OCI-LY7 (cell line): ENCODE data around the gene CUL4A. TPM values are rescaled to one million over a fixed set of nuclear protein-coding genes. Genes with fewer than 3 reads are reported as not detected.
"Not testable (repeated sequence)": the region's sequence is repeated elsewhere in the genome, so short reads cannot be mapped to it uniquely, and the experiment has no call there.

Source experiments
- BruUV-seq: library from RNA; stranded (reverse); fragments of 400-500 nt; replicated peaks from 2 replicates; lab custom pipeline; 2021; lab: Mats Ljungman, UMichigan
- CTCF ChIA-PET: fragments of 300-600 bp; sonication (Branson Sonifier 250); formaldehyde crosslinking; loops from one replicate; lab custom pipeline; 2022; ENCODE audit warnings: antibody characterized with exemption; ENCODE audit not compliant: unreplicated experiment; lab: Charles Lee
- POLR2A ChIA-PET: fragments of 300-600 bp; sonication (Branson Sonifier 250); formaldehyde crosslinking; loops from one replicate; lab custom pipeline; 2022; ENCODE audit warnings: antibody characterized with exemption; lab: Charles Lee
- DNase-seq: peaks from one replicate; pipeline ENCODE4 v3.0.0-alpha.2; 2015; ENCODE audit warnings: low spot score
- H2AFZ ChIP-seq: fragments of 200-600 bp; sonication (generic), shearing (Covaris generic); 2 replicates; pipeline ENCODE4 v1.6.1; 2014; ENCODE audit warnings: mild to moderate bottlenecking, antibody characterized with exemption, low read length, moderate library complexity
- H3K27ac ChIP-seq: fragments of 200-600 bp; sonication (generic); 2 replicates; pipeline ENCODE4 v1.5.1; 2014; ENCODE audit warnings: mixed run types, low read depth, mild to moderate bottlenecking, moderate library complexity, low read length, inconsistent platforms; ENCODE audit not compliant: poor library complexity, severe bottlenecking
- H3K36me3 ChIP-seq: fragments of 200-600 bp; sonication (generic); 2 replicates; pipeline ENCODE4 v1.6.1; 2014; ENCODE audit warnings: mild to moderate bottlenecking, antibody characterized with exemption, low read length, moderate library complexity, mixed read lengths; ENCODE audit not compliant: insufficient read depth
- H3K4me1 ChIP-seq: fragments of 200-600 bp; sonication (generic); 2 replicates; pipeline ENCODE4 v1.5.1; 2014; ENCODE audit warnings: mild to moderate bottlenecking, low read length; ENCODE audit not compliant: insufficient read depth, poor library complexity, severe bottlenecking
- H3K4me2 ChIP-seq: fragments of 200-600 bp; sonication (generic); 2 replicates; pipeline ENCODE4 v1.6.1; 2014; ENCODE audit warnings: mild to moderate bottlenecking, low read length
- H3K4me3 ChIP-seq: fragments of 200-600 bp; sonication (generic); 2 replicates; pipeline ENCODE4 v1.5.1; 2014; ENCODE audit warnings: mild to moderate bottlenecking, low read depth, low read length; ENCODE audit not compliant: poor library complexity, severe bottlenecking
- H3K79me2 ChIP-seq: fragments of 200-600 bp; sonication (generic); 2 replicates; pipeline ENCODE4 v1.6.1; 2016; ENCODE audit warnings: low read depth, mild to moderate bottlenecking, low read length, moderate library complexity, mixed read lengths; ENCODE audit not compliant: insufficient read depth
- H3K9me2 ChIP-seq: fragments of 200-600 bp; sonication (generic); 2 replicates; pipeline ENCODE4 v1.6.1; 2016; ENCODE audit warnings: mild to moderate bottlenecking, low read length, mixed read lengths; ENCODE audit not compliant: insufficient read depth
- H3K9me3 ChIP-seq: fragments of 200-600 bp; sonication (generic); 2 replicates; pipeline ENCODE4 v1.6.1; 2014; ENCODE audit warnings: mild to moderate bottlenecking, mixed run types, low read length, mixed read lengths
- H4K20me1 ChIP-seq: fragments of 200-600 bp; sonication (generic); 2 replicates; pipeline ENCODE4 v1.6.1; 2014; ENCODE audit warnings: mild to moderate bottlenecking, antibody characterized with exemption, low read length, moderate library complexity, mixed read lengths; ENCODE audit not compliant: insufficient read depth
- CTCF ChIP-seq: fragments of 200-600 bp; sonication (generic); conservative IDR thresholded peaks from 2 replicates; pipeline ENCODE4 v1.5.1; 2014; ENCODE audit warnings: mild to moderate bottlenecking, antibody characterized with exemption, low read length, moderate library complexity, mixed read lengths
- EZH2phosphoT487 ChIP-seq: fragments of 200-600 bp; sonication (generic); IDR thresholded peaks from 2 replicates; pipeline ENCODE4 v1.6.1; 2018; ENCODE audit warnings: low read depth, borderline replicate concordance, mild to moderate bottlenecking, mixed run types, antibody characterized with exemption, low read length, moderate library complexity, mixed read lengths
- intact Hi-C: fragments of 100-400 bp; cut with micrococcal nuclease; formaldehyde crosslinking; loops from one replicate; pipeline ENCODE4 v1.10.0; 2022; ENCODE audit not compliant: unreplicated experiment
- total RNA-seq, 2 experiments: library from RNA; depleted of rRNA in 1 of 2; stranded (reverse); fragments of >200 nt in 1 of 2; shearing (Covaris generic) in 1 of 2; gene quantifications; 2 replicates each; pipeline ENCODE4 v1.2.3, GENCODE V29; 2014 to 2022

Gene CUL4A
- total RNA-seq, 2 experiments from 2014 or later: 46.6 to 49.8 TPM

DNA sequence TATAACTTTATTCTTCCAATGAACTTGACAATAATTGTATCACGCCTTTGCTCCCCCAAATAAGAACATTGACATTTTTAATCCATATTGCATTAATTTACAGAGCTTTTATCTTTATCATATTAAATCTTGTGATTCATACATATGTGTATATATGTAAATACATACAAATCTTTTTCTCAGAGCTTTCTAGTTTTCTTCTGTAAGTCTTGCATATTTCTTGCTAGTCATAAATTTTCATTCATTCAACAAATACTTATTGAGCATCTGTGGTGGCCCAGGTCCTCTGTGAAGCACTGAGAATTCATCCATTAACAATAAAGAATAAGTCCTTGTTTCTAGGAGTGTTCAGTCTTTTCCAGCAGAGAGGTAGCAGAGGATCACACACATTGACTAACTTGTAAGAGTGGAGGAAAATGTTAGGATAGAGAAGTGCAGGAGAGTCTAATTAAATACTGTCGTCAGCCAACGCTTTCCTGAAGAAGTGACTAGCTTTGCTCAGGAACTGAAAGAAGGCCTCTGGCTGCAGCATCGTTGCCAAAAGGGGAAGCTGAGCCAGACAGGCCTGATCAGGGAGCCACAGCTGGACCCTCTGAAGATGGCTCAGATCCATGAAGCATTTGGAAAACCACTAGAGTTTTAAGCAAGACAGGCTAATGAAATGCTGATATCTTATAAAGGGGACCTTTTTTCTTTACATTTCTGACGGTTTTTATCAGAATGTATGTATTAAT lies 49.1 kb downstream of the CUL4A start:
- no peak for TF ChIP-seq EZH2phosphoT487
- TF ChIP-seq CTCF: no peak
- intact Hi-C loops: no loop called here
- no peak overlapping the region for H2AFZ ChIP-seq
- H3K9me3 ChIP-seq: no peaks in the 10 kb centered on the region
- H3K4me3 ChIP-seq: no peak overlapping the region
- DNase-seq: no peak
- no peaks in the 10 kb centered on the region for H3K4me1 ChIP-seq
- no peak overlapping the region for H3K27ac ChIP-seq
- ChIA-PET CTCF (no interaction called here), POLR2A (interaction anchor here (0.7 to 0.9 kb wide), 2 partner anchors 158 to 224 kb away, joined by 3 to 4 read pairs; no protein-coding TSS in a partner anchor)
- peaks cover 60% of the 10 kb centered on the region for H3K36me3 ChIP-seq
- H3K9me2 ChIP-seq: no peaks in the 10 kb centered on the region
- BruUV-seq: no TSS peak
- H4K20me1 ChIP-seq: no peaks in the 10 kb centered on the region
- H3K79me2 ChIP-seq: no peaks in the 10 kb centered on the region
- H3K4me2 ChIP-seq: no peak overlapping the region

GRCh38 chr13:113260996-113261395 lies 51.6 kb downstream of the CUL4A start:
- Histone ChIP-seq H3K4me3 (no peak overlapping the region), H3K79me2 (no peaks in the 10 kb centered on the region), H4K20me1 (no peaks in the 10 kb centered on the region), H2AFZ (no peak overlapping the region), H3K27ac (no peak overlapping the region), H3K4me1 (no peaks in the 10 kb centered on the region), H3K4me2 (no peak overlapping the region), H3K9me3 (no peaks in the 10 kb centered on the region), H3K36me3 (peaks cover 58% of the 10 kb centered on the region), H3K9me2 (no peaks in the 10 kb centered on the region)
- DNase-seq: no peak
- CTCF ChIA-PET: no interaction called here
- no TSS peak for BruUV-seq
- TF ChIP-seq CTCF: no peak
- no peak for TF ChIP-seq EZH2phosphoT487
- intact Hi-C loops: no loop called here
- POLR2A ChIA-PET: no interaction called here

- POLR2A ChIA-PET, intact Hi-C loops, BruUV-seq: not testable (repeated sequence)
Observed at GRCh38 chr13:113263016-113263415, 53.6 kb downstream of the CUL4A start.

More at GRCh38 chr13:113263016-113263415, 53.6 kb downstream of the CUL4A start:
- H4K20me1 ChIP-seq, H3K4me2 ChIP-seq, H3K9me2 ChIP-seq, H3K4me3 ChIP-seq, H3K4me1 ChIP-seq, H2AFZ ChIP-seq, H3K79me2 ChIP-seq, DNase-seq, H3K27ac ChIP-seq, CTCF ChIA-PET, H3K9me3 ChIP-seq: not testable (repeated sequence)
- H3K36me3 ChIP-seq: peaks cover 39% of the 10 kb centered on the region
